ENCODE measurements around the gene UHRF2.
"Not testable (repeated sequence)": the region's sequence is repeated elsewhere in the genome, so short reads cannot be mapped to it uniquely, and the experiment has no call there.

Gene UHRF2

DNA sequence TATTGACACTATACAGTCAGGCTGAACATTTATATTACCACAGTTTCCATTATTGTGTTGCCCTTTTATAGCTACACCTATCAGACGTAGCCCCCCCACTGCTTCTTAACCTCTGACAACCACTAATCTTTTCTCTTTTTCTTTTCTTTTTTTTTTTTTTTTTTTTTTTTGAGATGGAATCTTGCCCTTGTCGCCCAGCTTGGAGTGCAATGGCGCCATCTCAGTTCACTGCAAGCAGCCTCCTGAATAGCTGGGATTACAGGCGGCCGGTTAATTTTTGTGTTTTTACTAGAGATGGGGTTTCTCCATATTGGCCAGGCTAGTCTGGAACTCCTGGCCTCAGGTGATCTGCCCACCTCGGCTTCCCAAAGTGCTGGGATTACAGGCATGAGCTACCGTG, 75.4 kb downstream of the UHRF2 start:
- no peak for DNase-seq (ENCODE audit: low read depth, low spot score)

DNA sequence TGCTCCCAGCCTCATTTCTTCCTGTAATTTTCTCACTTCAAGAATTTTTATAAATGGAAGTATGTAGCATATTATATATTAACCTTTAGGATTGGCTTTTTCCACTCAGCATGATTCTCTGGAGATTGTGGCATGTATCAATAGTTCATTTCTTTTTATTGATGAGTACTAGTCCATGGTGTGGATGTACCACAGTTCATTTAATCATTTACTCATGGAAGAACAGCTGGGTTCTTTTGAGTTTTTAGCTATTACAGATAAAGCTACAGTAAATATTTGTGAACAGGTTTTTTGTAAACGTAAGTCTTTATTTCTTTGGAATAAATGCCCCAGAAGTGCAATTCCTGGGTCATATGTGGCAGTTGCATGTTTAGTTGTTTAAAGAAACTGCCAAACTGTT, 76.1 kb downstream of the UHRF2 start:
- DNase-seq (ENCODE audit: low read depth, low spot score), result no peak

DNA sequence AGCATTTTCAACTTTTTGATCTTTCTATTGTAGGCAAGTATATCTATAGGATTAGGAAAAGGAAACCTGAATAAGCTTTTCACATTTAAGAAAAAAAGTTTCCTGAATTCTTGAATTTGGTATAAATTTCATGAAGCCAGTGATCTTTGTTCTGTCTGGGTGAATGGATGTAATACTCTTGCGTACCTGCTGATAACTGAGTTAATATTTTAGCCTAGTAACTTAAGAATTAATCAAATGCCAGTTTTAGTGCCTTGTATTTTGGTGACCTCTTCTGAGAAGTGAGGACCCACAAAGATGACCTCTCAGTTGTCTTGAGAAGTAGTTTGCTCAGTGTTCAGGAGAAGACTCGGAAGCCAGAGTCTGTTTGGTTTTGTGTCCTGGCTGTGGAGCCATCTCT, 77.9 kb downstream of the UHRF2 start:
- DNase-seq (ENCODE audit: low read depth, low spot score), result no peak

DNA sequence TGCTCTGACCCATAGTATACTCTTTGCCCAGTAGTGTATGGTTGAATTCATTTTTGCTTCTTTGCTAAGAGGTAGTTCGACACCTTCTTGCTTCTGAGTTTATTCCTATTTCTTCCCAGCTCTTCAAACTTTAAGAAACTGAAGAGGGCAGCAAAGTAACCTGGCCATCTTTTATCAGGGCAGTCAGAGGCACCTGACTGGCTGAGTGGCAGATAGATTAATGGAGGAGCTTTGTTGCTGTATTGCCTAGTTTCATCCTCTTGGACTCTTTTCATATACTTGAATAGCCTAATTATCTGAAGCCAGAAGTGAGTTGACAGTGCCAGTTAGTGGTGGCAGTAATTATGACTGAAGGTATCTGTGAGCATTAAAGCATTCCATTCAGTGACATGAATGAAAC, 82.5 kb downstream of the UHRF2 start:
- no peak for DNase-seq (ENCODE audit: low read depth, low spot score)

DNA sequence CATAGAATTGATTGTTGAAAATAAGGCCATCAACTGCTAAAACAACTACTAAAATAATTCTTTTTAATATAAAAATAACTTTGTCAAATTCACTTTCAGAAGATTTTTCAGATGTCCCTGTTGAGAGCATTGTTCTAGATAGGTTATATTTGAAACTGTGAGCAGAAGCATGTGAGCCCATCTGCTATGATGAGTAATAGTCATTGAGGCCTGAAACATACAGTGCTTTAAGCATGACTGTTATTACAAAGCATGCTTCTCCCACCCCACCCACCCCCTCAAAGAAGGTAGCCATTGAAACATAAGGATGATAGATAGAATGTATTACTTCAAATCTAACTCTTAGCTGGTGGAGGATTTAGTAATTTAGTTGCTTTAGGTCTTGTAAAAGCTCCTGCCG, 86.0 kb downstream of the UHRF2 start:
- no peak for DNase-seq (ENCODE audit: low read depth, low spot score)

DNA sequence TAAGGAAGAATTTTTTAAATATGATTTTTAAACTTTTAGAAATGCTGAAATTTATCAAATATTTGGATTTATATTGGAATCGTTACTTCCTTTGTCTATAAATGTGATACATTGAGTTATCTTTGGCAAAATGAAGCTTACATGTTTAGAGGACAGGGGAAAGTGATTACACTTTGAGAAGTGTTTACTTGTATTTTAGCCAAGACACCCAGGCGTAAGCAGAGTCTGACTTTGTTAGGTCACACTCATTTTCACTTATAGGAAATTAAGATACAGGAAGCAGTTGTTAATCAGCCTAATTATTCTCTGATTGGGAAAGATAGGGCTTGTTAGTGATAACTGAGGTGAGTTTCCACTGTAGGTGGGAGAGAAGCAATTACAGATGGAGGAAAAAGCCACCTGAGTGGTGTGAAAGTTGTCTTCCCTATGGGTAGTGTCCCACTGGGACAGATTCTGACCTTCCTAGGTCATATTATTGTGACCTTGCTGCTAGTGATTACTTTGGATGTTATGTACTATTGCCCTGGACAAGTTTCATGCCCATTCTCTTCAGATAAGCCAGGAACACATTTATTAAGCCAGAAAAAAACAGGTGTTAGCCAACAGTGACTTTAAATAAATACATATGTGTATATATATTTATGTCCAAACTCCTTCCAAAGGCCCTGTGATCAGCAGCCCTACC, 88.7 kb downstream of the UHRF2 start:
- DNase-seq (ENCODE audit: low read depth, low spot score), result no peak

DNA sequence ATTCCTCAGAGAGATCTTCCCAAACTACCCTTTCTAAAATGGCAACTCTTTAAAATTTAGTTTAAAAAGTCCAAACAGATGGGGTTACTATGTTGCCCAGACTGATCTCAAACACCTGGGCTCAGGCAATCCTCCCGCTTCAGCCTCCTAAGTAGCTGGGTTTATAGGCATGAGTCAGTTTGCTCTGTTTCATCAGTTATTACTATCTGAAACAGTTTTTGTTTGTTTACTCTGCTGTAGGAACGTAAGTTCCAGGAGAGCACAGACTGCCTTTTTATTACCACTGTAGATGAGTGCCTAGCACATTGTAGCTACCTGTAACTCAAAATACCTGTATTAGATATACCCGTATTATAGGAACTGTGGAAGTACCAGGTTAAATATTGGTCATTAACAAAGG, 89.4 kb downstream of the UHRF2 start:
- no peak for DNase-seq (ENCODE audit: low read depth, low spot score)

DNA sequence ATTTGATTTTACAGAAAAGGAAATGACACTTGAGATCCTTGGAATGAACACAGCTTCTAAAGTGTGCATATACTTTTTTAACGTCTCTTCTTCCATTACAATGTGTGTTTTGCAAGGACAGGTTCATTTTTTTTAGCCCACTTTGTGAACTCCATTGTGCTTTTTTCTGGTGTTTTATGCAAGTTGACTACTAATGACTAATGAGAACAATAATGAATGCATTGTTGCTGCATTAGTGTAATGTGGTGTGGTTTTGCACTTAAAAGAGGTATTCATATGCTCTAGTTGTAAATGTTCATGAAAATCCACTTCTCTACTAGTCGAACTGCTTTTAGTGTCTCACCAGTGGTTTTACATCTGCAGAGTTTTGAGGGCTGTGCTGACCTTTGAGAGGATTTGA, 93.6 kb downstream of the UHRF2 start:
- no peak for DNase-seq (ENCODE audit: low read depth, low spot score)

DNA sequence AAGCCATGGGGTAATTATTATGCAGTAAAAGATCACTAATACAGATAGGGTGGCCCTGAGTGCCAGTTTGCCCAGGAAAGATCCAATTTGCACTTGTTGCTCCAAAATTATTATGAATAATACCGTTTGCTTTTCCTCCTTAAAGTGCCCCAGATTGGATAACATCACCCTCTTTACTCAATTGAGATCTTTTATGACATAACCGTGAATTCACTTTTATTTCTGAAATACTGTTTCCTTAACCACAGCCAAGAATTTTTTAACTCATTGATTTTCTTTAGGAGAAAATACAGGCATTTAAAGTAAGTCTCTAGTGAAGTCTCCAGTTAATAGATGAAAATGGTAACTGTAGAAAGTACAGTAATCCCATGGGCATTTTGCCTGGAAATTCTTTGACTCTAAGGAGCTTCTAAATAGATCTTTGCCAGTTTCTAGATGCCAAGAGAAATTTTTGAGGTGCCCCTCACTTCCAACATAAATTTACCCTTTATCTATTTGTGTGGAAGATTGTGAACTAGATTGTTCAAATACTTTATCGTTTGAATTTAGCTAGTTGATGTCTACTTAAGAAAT, 99.2 kb downstream of the UHRF2 start:
- no peak for DNase-seq (ENCODE audit: low read depth, low spot score)

DNA sequence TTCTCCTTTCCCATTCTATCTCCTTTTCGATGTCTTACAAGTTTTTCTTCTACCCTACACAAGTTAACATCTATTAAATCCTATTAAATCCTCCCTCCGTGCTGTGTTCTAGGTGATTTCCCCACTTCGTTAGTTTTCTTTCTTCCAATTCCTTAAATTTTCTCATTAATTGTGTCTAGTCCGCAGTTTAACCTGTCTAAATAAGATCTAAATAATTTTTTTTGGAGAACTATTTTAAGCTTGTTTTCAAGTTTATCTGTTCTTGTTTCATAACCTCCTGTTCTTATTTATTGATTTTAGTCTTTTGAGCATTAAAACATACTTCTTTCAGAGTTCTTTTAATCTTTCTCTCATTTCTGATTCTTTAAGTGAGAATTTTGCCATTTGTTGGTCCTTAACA, 109.3 kb downstream of the UHRF2 start:
- no peak for DNase-seq (ENCODE audit: low read depth, low spot score)

DNA sequence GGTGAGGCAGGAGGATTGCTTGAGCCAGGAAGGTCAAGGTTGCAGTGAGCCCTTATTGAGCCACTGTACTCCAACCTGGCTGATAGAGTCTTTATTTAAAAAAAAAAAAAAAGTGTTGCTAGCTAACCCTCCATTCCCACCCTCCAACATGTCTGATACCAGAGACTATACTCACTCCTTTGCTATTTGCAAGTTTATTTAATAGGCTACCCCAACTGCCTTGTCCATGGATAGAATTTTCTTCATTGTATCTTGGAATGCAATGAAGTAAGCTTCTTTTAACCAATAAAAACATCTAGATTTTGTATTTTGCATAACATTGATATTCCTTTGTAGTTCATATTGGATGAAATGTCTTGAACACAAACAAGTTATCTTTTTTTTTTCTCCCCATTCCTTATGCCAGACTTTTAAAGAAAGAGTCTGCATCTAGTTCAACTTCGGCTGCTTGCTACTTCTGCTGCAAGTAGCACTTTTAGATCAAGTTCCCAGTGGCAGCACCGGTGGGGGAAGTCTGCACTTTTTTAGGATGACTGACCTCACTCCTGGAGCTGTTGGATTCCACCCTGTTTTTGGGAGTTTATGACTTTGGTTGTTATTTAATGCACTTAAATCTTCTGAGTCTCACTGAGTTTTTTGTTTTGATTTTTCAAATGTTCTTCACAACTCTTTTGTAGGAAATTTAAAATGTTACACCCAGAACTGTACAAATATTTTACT, 112.5 kb downstream of the UHRF2 start:
- DNase-seq (ENCODE audit: low read depth, low spot score), result no peak

DNA sequence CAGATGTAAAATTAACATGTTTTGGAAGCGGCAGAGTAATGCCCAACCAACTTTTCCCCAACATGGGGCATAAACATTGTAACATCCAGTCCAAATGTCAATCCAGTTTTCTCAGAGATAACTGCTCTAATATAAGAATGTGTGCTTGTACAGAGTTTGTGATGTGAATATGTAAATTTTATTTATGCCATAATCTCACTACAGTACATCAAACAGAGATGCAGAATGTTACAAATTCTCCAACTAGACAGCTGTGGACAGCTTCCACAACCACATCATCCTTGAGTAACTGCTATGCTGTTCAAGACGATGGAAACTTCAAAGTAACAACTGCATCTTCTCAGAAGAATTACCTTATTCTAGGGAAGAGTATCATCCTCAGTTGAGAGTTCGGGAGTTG, 122.6 kb downstream of the UHRF2 start:
- no peak for DNase-seq (ENCODE audit: low read depth, low spot score)

DNA sequence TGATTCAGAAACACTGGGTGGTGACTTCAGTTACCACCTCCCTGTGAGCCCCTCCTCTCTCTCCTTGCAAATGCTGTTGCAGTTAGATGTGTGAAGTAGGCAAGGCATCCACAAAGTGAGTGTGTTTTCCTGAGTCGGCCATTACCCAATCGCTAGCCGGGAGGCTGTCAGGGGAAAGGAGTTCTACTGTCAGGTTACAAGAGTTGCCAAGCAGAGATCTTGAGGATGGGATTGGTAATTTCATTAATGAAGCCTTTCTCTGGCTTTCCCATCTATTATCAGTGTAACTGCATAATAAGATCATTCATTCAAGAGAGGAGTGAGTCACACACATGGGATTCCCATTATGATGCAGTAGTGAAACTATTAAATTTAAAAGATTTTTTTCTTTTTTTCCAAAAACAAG, 125.7 kb downstream of the UHRF2 start:
- no peak for DNase-seq (ENCODE audit: low read depth, low spot score)

DNA sequence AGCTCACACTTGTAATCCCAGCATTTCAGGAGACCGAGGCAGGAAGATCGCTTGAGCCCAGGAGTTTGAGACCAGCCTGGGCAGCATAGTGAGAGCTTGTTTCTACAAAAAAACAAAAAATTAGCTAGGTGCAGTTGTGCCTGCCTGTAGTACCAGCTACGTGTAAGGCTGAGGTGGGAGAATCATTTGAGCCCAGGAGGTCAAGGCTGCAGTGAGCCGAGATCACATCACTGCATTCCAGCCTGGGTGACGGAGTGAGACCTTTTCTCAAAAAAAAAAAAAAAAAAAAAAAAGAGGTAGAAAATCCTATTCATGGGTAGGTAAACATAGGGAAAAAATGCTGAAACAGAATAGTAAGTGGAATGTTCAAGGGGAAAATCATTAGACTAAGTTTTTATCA, 129.6 kb downstream of the UHRF2 start:
- not testable (repeated sequence) for DNase-seq (ENCODE audit: low read depth, low spot score)

DNA sequence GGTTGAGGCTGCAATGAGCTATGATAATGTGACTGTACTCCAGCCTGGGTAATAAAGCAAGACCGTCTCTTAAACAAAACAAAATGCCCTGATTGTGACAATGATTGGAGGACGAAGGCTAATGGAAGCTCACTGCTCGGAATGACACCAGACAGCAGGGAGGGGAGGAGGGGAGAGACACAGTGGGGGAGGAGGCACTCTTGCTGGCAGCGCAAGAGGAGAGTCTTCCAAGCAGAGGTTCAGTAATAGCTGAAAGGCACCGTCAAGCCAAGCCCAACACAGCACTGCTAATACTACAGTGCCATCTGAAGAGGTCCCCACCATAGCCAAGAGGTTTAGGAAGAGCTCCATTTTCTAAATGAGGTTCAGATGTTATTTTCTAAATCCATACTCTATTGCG, 130.2 kb downstream of the UHRF2 start:
- DNase-seq (ENCODE audit: low read depth, low spot score), result no peak

DNA sequence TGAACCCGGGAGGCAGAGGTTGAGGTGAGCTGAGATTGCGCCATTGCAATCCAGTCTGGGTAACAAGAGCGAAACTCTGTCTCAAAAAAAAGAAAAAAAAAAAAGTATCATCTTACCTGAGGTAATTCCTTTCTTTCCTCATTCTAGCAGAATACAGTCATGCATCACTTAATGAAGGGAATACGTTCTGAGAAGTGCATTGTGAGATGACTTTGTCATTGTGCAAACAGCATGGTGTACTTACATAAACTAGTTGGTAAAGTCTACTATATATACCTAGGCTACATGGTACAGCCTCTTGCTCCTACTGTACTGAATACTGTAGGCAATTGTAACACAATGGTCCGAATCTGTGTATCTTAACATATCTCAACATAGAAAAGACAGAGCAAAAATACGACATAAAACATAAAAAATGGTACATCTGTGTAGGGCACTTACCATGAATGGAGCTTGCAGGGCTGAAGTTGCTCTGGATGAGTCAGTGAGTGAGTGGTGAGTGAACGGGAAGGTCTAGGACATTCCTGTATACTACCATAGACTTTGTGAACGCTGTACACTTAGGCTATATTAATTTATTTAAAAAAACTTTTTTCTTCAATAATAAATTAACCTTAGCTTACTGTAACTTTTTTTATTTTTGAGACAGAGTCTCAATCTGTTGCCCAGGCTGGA, 132.2 kb downstream of the UHRF2 start:
- no peak for DNase-seq (ENCODE audit: low read depth, low spot score)

DNA sequence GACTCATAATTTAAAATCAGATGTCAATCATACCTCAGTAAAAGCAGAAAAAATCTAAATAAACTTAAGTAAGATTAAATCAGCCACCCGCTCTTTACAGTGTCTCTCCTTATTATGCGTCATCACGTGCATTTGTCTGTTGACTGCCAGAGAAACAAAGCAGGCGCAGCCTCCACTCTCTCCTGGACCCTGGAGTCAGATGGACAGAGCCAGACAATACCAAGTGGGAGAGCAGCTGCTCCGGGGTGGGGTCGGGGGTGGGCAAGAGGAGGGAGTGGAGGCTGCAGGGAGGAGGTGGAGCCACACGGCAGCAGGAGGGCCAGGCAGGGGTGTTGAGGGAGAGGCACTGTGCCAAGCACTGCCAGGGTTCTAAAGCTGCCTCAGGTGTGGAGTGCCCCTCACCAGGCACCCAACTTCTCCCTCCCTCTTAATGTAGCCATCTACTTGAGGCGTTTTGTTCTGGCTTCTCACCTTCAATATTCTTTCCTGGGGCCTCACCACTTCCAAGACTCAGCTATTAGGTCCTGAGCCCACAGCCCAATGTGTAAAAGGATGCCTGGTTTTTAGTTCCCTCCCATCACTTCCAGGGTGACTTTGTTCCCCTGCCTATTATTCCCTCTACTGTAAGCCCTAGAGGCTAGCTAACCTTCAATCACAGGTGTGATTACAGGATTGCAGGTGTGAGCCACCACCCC, 136.3 kb downstream of the UHRF2 start:
- no peak for DNase-seq (ENCODE audit: low read depth, low spot score)

DNA sequence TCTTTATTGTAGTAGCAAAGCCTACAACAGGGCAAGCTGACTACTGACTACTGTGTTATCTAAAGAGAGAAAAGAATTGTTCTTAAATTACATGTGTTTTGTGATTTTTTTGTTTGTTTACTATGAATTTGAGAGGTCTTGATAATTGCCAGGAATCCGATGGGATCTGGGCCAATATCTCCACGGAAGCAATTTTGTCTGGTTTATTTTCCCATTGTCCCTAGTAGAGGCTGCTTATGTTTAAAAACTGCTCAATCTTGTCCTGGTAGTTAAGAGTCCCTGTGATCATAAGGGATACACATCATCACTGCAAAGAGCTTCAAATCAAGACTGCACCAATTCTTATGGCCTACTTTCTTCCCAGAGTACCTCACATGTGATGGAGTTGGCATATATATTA, 138.1 kb downstream of the UHRF2 start:
- DNase-seq (ENCODE audit: low read depth, low spot score), result no peak

DNA sequence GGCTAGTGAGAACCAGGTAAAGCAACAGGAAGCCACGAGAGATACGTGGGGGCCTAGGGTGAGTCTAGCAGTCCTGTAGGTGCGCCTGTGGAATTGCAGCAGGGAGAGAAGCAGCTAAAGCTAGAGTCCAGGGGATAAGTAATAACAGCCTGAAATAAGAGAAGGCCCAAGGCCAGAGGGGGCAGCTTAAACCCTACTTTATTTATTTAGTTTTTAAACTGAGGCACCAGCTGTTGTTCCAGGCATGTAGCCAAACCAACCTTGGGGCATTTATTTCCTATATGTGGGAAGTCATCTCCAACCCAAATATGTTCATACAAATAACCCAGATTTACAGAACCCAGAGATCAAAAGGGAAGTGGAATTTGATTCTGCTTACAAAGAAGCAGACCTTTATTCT, 139.0 kb downstream of the UHRF2 start:
- DNase-seq (ENCODE audit: low read depth, low spot score), result peak; percentile 67

DNA sequence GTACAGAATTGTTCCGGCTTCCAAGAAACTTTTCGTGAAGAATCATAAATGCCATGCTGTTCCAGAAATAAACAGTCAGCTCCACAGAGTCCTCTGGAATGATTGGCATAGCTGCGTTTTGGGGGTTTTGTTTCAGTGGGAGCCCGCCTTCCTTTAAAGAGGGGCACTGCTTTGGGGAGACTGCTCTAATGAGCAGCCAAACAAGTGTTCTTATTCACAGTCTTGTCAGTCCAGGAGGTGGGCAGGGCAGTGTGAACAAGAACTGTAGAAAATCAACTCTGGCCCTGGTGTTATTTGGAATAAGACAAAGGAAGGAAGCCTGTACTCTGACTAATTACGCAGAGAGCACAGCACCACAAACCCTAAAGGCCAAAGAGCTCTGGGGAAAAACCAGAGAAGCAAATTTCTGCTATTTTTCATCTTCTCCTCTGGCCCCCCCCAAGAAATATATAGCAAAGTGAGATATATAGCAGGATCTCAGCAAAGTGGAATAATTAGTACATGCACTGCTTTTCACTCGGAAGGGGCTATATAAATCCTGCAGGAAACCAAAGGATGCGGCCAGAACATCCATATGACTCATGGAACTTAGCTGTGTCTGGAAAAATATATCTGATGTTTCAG, 139.6 kb downstream of the UHRF2 start:
- DNase-seq (ENCODE audit: low read depth, low spot score), result no peak

DNA sequence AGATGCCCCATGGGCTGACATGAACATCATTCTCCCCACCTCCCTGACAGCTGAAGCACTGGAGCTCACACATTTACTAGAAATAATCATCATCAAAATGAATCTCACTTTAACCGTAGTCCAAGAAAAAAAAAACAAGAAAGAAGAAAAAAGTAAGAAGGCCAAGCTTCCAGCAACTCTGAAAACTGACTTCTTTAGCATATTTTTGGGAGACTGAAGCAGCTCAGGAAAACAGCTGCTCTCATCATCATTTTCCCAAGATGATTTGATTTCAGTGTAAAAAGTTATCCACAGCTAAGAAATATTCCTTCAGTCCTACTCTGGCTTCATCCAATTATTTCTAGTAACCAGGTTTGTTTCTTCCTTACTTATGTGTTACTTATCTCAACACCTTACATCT, 140.9 kb downstream of the UHRF2 start:
- no peak for DNase-seq (ENCODE audit: low read depth, low spot score)
